ENCODE results near the gene INTS1. TPM values are rescaled to one million over a fixed set of nuclear protein-coding genes. Genes with fewer than 3 reads are reported as not detected.

The INTS1 gene, protein sequence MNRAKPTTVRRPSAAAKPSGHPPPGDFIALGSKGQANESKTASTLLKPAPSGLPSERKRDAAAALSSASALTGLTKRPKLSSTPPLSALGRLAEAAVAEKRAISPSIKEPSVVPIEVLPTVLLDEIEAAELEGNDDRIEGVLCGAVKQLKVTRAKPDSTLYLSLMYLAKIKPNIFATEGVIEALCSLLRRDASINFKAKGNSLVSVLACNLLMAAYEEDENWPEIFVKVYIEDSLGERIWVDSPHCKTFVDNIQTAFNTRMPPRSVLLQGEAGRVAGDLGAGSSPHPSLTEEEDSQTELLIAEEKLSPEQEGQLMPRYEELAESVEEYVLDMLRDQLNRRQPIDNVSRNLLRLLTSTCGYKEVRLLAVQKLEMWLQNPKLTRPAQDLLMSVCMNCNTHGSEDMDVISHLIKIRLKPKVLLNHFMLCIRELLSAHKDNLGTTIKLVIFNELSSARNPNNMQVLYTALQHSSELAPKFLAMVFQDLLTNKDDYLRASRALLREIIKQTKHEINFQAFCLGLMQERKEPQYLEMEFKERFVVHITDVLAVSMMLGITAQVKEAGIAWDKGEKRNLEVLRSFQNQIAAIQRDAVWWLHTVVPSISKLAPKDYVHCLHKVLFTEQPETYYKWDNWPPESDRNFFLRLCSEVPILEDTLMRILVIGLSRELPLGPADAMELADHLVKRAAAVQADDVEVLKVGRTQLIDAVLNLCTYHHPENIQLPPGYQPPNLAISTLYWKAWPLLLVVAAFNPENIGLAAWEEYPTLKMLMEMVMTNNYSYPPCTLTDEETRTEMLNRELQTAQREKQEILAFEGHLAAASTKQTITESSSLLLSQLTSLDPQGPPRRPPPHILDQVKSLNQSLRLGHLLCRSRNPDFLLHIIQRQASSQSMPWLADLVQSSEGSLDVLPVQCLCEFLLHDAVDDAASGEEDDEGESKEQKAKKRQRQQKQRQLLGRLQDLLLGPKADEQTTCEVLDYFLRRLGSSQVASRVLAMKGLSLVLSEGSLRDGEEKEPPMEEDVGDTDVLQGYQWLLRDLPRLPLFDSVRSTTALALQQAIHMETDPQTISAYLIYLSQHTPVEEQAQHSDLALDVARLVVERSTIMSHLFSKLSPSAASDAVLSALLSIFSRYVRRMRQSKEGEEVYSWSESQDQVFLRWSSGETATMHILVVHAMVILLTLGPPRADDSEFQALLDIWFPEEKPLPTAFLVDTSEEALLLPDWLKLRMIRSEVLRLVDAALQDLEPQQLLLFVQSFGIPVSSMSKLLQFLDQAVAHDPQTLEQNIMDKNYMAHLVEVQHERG (N-terminal part only)
- 29.0 and 45.1 TPM in 2 replicates for total RNA-seq

GRCh38 chr7:1503816-1504775 is at the start of gene INTS1:
Gene INTS1 (minus strand): TSS chr7:1504389. CDS start chr7:1503960, 429 bp downstream.

GRCh38 chr7:1458683-1459511 is 45.3 kb downstream of the INTS1 start, which contains the start of gene MICALL2:
Gene MICALL2 (minus strand): TSS chr7:1459470. CDS start chr7:1459326, 144 bp downstream.

Other genes starting within 250 kb of the INTS1 start
- gene MICALL2, start 44.9 kb downstream of the INTS1 start, total RNA-seq, result 13.0 and 20.9 TPM in 2 replicates
- gene MAFK, start 26.3 kb upstream of the INTS1 start, total RNA-seq, result 27.0 and 39.7 TPM in 2 replicates
- under 0.01 and 0.19 TPM in 2 replicates for gene TMEM184A, start 51.8 kb upstream of the INTS1 start, total RNA-seq
- gene PSMG3, start 65.6 kb upstream of the INTS1 start, total RNA-seq, result 15.8 and 29.5 TPM in 2 replicates
- 0.38 and 0.56 TPM in 2 replicates for gene ELFN1, start 165.9 kb upstream of the INTS1 start, total RNA-seq